T47D (cell line): Measurements from ENCODE around the gene ARMC9.

Source experiments
- DNase-seq, 2 experiments: peaks; one replicate each; pipeline versions ENCODE4 v3.0.0 to v3.0.0-alpha.2; 2011 to 2012; ENCODE audit warnings: low read depth in 1 of 2, low spot score in 1 of 2
- JUND ChIP-seq: IDR thresholded peaks from 2 replicates; pipeline ENCODE4 v1.6.1; 2012; ENCODE audit warnings: low read depth
- in situ Hi-C: cut with HindIII; loops from 2 replicates; pipeline ENCODE4 v1.10.0; 2016; ENCODE audit warnings: low sequenced_read_pairs, low pct_unique_long_range_greater_than_20kb

Gene ARMC9

GRCh38 chr2:231357931-231358330 is 159.5 kb downstream of the ARMC9 start:
- in situ Hi-C loops: no loop called here
- DNase-seq: no peak
- TF ChIP-seq JUND: no peak

- no peak for DNase-seq
- in situ Hi-C loops: no loop called here
- TF ChIP-seq JUND: no peak
Measured at GRCh38 chr2:231359441-231359840, 161.0 kb downstream of the ARMC9 start.

- TF ChIP-seq JUND: no peak
- no peak for DNase-seq
- in situ Hi-C loops: no loop called here
Measured at GRCh38 chr2:231359948-231360347, 161.5 kb downstream of the ARMC9 start.

GRCh38 chr2:231360401-231360800 is 162.0 kb downstream of the ARMC9 start:
- TF ChIP-seq JUND: no peak
- in situ Hi-C loops: no loop called here
- DNase-seq: peak in 1 of 2 experiments; percentile 25

DNA sequence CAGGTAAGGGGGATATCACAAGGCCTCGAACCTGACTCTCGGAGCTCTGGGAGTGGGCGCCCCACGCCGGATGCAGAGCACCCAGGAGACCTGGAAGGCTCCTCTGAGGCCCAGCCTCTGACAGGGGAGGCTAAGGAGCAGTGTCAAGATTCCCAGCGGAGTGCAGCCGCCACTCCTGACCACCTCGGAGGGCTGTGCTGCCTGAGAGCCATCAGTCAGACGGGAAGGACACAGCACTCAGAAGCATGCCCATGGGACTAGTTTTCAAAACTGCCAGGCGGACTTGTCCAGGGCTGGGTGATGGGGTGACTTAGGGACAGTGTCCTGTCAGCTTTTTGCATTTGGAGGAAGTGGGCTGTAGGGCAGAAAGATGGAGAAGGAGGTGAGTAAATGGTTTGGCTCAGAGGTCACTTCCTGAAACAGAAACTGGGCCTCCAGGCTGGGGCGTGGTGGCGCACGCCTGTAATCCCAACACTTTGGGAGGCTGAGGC is 162.5 kb downstream of the ARMC9 start:
- in situ Hi-C loops: no loop called here
- TF ChIP-seq JUND: no peak
- no peak for DNase-seq

- TF ChIP-seq JUND: no peak
- DNase-seq: no peak
- in situ Hi-C loops: no loop called here
Measured at GRCh38 chr2:231361701-231362554, 163.5 kb downstream of the ARMC9 start.

GRCh38 chr2:231362555-231363184 is 164.2 kb downstream of the ARMC9 start:
- TF ChIP-seq JUND: no peak
- in situ Hi-C loops: no loop called here
- no peak for DNase-seq

DNA sequence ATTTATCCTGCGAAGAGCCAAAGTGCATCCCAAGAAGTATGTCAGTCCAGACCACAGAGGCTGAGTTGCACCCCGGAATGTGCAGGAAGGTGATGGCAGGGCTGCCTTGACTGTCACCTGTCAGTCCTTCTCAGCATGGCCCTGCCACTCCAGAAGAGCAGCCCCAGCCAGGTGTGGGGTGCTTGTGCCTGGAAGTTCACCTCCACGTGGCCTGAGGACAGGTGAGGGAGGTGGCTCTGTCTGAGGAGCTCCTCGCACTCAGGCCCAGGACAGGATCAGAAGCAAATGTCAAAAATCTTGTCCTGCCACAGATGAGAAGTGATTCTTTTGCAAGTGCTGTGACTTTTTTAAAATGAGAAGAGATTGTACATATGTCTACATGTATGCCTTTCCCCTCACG is 165.6 kb downstream of the ARMC9 start:
- DNase-seq: no peak
- in situ Hi-C loops: no loop called here
- TF ChIP-seq JUND: no peak

DNA sequence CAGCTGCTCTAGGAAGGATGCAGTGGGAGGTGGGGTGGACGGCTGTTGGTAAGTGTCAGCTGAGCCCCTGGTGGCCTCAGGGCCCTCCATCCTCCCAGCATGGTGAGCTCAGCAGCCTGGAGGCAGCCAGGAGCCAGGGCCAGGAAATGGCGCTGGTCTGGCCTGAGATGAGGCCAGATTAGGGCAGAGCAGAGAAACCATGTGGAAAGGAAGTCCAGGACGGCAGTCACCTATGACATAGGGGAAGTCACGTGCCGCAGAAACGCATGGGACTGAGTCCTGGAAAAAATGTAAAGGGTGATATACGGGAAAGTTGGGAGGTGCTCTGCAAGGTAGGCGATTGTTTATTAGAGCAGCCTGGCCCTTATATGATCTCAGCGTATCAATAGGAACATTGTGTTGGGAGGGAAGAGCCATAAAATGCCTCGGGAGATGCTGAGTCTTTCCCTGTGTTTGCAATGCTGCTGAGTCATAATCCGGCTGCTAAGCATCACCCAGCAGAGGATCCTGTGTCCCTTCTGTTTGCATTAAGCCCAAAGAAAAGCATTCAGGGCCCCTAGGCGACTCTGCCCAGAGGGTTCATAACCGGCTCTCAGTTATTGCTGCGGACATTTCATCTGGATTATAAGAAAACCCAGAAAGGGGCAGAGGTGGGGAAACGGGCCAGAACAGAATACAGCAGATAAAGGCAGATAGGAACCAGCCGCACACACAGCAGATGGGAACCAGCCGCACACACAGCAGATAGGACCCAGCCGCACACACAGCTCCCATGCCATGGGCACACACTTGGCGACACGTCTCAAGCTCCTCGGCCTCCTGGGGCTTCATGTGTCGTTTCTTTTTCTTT is 166.8 kb downstream of the ARMC9 start:
- peak; percentile 66 to 72 for DNase-seq

GRCh38 chr2:231367178-231367577 is 168.7 kb downstream of the ARMC9 start:
- DNase-seq: no peak
- in situ Hi-C loops: no loop called here
- TF ChIP-seq JUND: no peak

More for the DNA sequence above, 166.8 kb downstream of the ARMC9 start:
- in situ Hi-C loops: no loop called here
- no peak; the same call in 1 of the 2 replicates for TF ChIP-seq JUND

- no peak for TF ChIP-seq JUND
- peak in 1 of 2 experiments; percentile 23 for DNase-seq
- in situ Hi-C loops: no loop called here
Measured at GRCh38 chr2:231369580-231370428, 171.4 kb downstream of the ARMC9 start.

GRCh38 chr2:231370429-231370748 is 172.0 kb downstream of the ARMC9 start:
- no peak for TF ChIP-seq JUND
- in situ Hi-C loops: no loop called here
- no peak for DNase-seq
